ENCODE measurements around the gene TUBB.

DNA sequence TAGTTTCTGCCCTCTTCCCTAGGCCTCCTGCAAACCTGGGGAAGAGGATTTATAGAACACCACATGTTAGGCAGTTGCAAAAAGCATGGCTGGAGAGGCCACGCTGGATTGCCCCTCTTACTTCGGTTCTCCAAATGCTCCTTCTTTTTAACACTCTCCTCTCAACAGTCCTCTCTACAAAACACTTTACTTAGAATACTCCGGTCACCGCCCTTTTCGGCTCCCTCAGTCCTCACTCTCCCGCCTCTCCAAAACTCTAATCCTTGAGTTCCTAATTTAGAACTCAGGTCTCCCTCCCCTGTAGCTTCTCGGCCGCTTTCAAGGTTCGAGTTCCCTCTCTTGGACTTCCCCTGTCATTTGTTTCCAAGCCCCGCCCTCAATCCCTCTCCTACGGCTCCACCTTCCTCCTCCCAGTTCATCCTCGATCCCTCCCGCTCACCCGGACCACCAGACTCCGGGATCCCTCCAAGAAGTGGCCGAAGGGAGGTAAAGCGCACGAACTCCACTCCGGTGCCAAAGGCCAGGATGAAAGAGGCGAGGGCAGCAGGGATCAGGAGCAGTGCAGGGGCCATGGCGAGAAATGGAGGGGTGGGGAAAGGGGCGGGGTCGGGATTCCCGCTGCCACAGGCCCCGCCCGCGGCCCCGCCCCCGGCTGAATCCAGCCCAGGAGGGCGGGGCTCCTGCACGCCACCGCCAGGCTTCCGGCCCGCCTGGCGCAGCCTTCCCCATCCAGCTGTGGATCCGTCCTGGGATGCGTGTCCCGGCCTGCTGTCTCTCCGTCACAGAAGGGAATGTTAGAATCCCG, 29.5 kb upstream of the TUBB start, which contains the start of gene NRM:
- TF ChIP-seq, protein P1, sequence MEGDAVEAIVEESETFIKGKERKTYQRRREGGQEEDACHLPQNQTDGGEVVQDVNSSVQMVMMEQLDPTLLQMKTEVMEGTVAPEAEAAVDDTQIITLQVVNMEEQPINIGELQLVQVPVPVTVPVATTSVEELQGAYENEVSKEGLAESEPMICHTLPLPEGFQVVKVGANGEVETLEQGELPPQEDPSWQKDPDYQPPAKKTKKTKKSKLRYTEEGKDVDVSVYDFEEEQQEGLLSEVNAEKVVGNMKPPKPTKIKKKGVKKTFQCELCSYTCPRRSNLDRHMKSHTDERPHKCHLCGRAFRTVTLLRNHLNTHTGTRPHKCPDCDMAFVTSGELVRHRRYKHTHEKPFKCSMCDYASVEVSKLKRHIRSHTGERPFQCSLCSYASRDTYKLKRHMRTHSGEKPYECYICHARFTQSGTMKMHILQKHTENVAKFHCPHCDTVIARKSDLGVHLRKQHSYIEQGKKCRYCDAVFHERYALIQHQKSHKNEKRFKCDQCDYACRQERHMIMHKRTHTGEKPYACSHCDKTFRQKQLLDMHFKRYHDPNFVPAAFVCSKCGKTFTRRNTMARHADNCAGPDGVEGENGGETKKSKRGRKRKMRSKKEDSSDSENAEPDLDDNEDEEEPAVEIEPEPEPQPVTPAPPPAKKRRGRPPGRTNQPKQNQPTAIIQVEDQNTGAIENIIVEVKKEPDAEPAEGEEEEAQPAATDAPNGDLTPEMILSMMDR (IDR thresholded peaks at IDR 0.05) = no peak
- TF ChIP-seq POLR2A (IDR thresholded peaks at IDR 0.05) = no peak
